Measurements from ENCODE around the gene ANGPTL5.
"Not testable (repeated sequence)": the region's sequence is repeated elsewhere in the genome, so short reads cannot be mapped to it uniquely, and the experiment has no call there.

ANGPTL5 gene

GRCh38 chr11:101885631-101886030, 30.7 kb downstream of the ANGPTL5 start:
- no peak for DNase-seq

DNA sequence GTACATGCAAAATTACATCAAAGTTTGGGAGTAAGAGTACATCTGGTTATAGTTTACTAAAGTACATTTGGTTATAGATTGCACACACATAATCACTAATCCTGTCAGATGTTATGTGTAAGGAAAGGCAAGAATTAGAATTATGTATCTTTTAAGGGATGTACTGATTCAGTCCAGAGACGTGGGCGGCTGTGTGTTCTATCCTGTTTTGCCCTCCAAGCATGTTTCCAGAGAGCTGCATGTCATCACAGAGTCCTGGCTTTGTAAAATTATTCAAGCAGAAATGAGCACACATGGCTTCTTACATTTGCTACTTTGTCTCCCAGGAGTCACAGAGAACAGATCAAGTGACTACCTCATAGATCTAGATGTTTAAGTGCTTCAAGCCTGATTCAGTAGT, 34.7 kb downstream of the ANGPTL5 start:
- no peak for DNase-seq

GRCh38 chr11:101880222-101880621, 36.1 kb downstream of the ANGPTL5 start:
- no peak for DNase-seq

GRCh38 chr11:101872171-101872882, 44.0 kb downstream of the ANGPTL5 start:
- no peak for DNase-seq

- DNase-seq: peak; percentile 71
Measured at GRCh38 chr11:101870510-101870909, 45.8 kb downstream of the ANGPTL5 start.

DNA sequence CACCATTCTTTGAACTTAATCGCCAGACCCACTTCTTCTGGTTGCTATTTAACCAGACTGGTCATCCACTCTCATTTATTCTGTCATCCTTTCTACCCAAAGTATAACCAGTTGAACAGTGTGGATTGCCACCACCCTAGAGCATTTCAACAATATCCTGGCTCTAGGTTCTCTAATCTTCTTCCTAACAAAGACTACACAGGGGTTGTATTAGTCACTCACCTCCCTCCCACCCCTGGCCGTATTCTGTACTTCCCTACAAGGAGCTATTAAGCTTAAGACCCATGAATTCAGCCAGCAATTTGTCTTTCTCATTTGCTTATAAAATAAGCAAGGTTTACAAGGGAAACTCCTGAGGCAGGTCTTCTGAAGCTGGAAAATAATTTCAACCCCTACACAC, 48.4 kb downstream of the ANGPTL5 start:
- peak; percentile 26 for DNase-seq

- DNase-seq: peak; percentile 74
Measured at GRCh38 chr11:101866619-101867491, 49.5 kb downstream of the ANGPTL5 start.

- DNase-seq: no peak
Measured at GRCh38 chr11:101864098-101864497, 52.2 kb downstream of the ANGPTL5 start.

- peak; percentile 87 for DNase-seq
Measured at GRCh38 chr11:101863361-101863760, 53.0 kb downstream of the ANGPTL5 start.

DNA sequence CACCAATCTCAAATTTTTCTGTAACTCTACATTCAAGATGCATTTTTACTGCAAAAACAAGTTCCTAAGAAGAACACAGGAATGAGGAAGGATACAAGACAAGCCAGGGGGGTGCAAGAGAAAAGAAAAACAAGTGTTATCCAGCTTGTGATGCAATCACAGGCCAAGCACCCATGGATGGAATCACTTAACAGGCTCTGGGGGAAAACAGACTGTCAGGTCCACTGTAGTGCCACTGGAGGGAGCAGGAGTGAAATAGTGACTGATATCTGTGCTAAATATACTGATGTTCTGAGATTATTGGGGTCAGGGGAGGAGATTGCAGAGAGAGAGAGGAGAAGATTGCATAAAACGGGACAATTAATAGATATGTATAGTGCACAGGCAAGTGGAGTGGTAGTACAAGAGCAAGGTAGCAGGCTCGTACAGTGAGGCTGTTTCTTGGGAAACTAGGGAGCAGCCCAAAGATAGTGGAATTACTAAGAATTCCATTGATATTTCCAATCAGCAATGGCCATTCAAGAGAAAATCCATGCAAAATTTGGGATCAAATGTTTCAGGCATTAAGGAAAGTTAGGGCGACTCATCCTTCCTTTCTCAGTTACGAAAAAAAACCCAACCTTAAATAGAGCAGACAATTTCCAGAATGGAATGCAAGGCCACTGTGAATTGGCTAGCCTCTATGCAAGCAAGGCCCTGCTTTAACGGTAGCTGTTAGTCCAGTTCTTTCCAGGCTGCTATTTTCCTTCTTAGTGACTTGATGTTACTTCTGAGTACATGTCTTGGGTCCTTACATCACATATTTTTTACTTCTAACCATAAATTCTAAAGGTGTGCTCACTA, 53.7 kb downstream of the ANGPTL5 start:
- peak; percentile 73 for DNase-seq

- DNase-seq: peak; percentile 61
Measured at GRCh38 chr11:101860696-101861427, 55.5 kb downstream of the ANGPTL5 start.

GRCh38 chr11:101852260-101852659, 64.1 kb downstream of the ANGPTL5 start:
- not testable (repeated sequence) for DNase-seq

DNA sequence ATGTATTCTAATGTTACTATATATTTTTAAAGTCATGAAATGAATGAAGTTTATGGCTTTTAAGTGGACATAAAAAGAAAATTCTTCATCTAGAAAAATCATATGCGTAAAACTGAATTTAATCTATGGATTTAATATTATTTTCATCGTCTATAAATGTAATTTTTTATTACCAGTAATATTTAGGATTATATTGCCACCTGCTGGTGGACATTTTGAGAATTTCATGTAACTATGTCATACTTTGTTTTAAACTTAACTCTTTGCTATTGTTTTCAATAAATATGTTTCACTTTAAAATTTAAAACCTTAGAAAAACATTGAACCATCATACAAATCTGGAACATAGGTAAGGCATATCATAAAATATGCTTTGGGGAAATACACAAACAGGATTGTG, 68.1 kb downstream of the ANGPTL5 start:
- no peak for DNase-seq

GRCh38 chr11:101844608-101845007, 71.7 kb downstream of the ANGPTL5 start:
- DNase-seq: no peak

- peak; percentile 21 for DNase-seq
Measured at GRCh38 chr11:101840704-101841103, 75.6 kb downstream of the ANGPTL5 start.

Data from NCI-H226 (cell line).